ENCODE measurements around the gene NQO2. TPM values are rescaled to one million over a fixed set of nuclear protein-coding genes. Genes with fewer than 3 reads are reported as not detected.
A peak's percentile ranks its signal among the peaks of the same experiment; 100 is the strongest.
"Not testable (repeated sequence)": the region's sequence is repeated elsewhere in the genome, so short reads cannot be mapped to it uniquely, and the experiment has no call there.

Gene NQO2
- total RNA-seq, 1 experiment from 2014 or later: 105 TPM

- H2BK120ac ChIP-seq (ENCODE audit: low read depth, low read length, poor library complexity, severe bottlenecking); H4K8ac ChIP-seq (replicated peaks; ENCODE audit: insufficient read length, low read depth, low read length); H2BK12ac ChIP-seq (ENCODE audit: insufficient read length, low read depth, low read length); H3K9me3 ChIP-seq (ENCODE audit: control insufficient read depth, low read depth, low read length); H3K14ac ChIP-seq (ENCODE audit: insufficient read depth, low read length); H3K79me2 ChIP-seq (ENCODE audit: insufficient read depth, low read length); H2AFZ ChIP-seq (ENCODE audit: low read length); H2BK20ac ChIP-seq (ENCODE audit: low read depth, low read length, poor library complexity, severe bottlenecking); DNase-seq; H3T11ph ChIP-seq (ENCODE audit: low read length); H3K79me1 ChIP-seq (ENCODE audit: insufficient read depth, low read depth, low read length, poor library complexity, severe bottlenecking); H4K91ac ChIP-seq (ENCODE audit: insufficient read length, low read depth, low read length); H4K20me1 ChIP-seq (ENCODE audit: control insufficient read depth, insufficient read depth, insufficient read length); H3K27me3 ChIP-seq (ENCODE audit: insufficient read depth, low read length); H3K27ac Mint-ChIP-seq; H3K9me3 Mint-ChIP-seq; H3K56ac ChIP-seq (ENCODE audit: insufficient read length, low read depth, low read length); H3K4me1 ChIP-seq (ENCODE audit: insufficient read depth, low read length); H3K27me3 Mint-ChIP-seq (ENCODE audit: low read depth); H3K23ac ChIP-seq (ENCODE audit: insufficient read length, low read depth, low read length); H2BK15ac ChIP-seq (ENCODE audit: low read depth, low read length); H3K4ac ChIP-seq (ENCODE audit: low read depth, low read length); H3K18ac ChIP-seq (ENCODE audit: insufficient read length, low read depth, low read length); H4K5ac ChIP-seq (ENCODE audit: insufficient read length, low read depth, low read length); H2BK5ac ChIP-seq (ENCODE audit: insufficient read length, low read length); H2AK5ac ChIP-seq (ENCODE audit: insufficient read length, low read length); H3K27ac ChIP-seq (ENCODE audit: insufficient read length, low read depth, low read length): not testable (repeated sequence)
- Mint-ChIP-seq H3K36me3 (ENCODE audit: insufficient read depth in 1 of 3, low read depth in 3 of 3) (peaks cover 8 to 11% (median 10%) of the 10 kb centered on the region in 3 experiments; a peak in 6 of 7 replicates), H3K4me3 (peak overlapping the region; percentile 67 to 85), H3K4me1 (peaks cover 27 to 29% of the 10 kb centered on the region in 2 experiments)
- TF ChIP-seq, protein P1, sequence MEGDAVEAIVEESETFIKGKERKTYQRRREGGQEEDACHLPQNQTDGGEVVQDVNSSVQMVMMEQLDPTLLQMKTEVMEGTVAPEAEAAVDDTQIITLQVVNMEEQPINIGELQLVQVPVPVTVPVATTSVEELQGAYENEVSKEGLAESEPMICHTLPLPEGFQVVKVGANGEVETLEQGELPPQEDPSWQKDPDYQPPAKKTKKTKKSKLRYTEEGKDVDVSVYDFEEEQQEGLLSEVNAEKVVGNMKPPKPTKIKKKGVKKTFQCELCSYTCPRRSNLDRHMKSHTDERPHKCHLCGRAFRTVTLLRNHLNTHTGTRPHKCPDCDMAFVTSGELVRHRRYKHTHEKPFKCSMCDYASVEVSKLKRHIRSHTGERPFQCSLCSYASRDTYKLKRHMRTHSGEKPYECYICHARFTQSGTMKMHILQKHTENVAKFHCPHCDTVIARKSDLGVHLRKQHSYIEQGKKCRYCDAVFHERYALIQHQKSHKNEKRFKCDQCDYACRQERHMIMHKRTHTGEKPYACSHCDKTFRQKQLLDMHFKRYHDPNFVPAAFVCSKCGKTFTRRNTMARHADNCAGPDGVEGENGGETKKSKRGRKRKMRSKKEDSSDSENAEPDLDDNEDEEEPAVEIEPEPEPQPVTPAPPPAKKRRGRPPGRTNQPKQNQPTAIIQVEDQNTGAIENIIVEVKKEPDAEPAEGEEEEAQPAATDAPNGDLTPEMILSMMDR (conservative IDR thresholded peaks at IDR 0.05): peak; percentile 65
- Histone ChIP-seq H3K4me2 (ENCODE audit: insufficient read depth, insufficient read length, low read length) (peak overlapping the region; percentile 82), H3K23me2 (ENCODE audit: insufficient read length, low read depth, low read length, poor library complexity, severe bottlenecking) (peaks cover 14% of the 10 kb centered on the region), H3K9ac (ENCODE audit: extremely low read depth, insufficient read length, low read length) (peak overlapping the region; percentile 19)
- WGBS (ENCODE audit: extremely low coverage, insufficient read length, low lambda C conversion rate): no CpG with 5 or more reads among the region's 16 CpGs
These were observed 1.3 kb upstream of the NQO2 start for GRCh38 chr6:2998249-2998997.

All from H9 (cell line).